GM12873 (cell line): ENCODE measurements around the gene HBZ.

Experiments
- CTCF ChIP-seq: IDR thresholded peaks from 2 replicates; pipeline ENCODE4 v1.5.1; 2012; ENCODE audit warnings: low read depth, mild to moderate bottlenecking, moderate library complexity, low read length, control low read depth; ENCODE audit not compliant: insufficient read depth; ENCODE audit errors: missing control alignments

Gene HBZ

DNA sequence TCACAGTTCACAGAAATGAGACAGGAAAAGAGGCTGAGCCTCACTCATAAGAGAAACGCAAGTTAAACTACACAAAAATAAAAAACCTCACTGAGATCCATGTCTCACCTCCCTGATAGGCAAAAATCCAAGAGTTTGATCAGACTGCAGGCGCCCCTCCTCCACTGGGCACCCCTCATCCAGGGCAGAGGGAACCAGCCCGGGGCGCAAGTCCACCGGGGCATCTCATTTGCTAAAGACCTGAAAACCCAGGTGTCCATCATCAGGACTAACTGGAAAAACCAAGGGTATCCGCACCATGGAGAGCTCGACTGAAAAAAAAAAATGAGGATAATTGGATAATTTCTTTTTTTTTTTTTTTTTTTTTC, 2.6 kb downstream of the HBZ start:
- no peak for TF ChIP-seq CTCF

DNA sequence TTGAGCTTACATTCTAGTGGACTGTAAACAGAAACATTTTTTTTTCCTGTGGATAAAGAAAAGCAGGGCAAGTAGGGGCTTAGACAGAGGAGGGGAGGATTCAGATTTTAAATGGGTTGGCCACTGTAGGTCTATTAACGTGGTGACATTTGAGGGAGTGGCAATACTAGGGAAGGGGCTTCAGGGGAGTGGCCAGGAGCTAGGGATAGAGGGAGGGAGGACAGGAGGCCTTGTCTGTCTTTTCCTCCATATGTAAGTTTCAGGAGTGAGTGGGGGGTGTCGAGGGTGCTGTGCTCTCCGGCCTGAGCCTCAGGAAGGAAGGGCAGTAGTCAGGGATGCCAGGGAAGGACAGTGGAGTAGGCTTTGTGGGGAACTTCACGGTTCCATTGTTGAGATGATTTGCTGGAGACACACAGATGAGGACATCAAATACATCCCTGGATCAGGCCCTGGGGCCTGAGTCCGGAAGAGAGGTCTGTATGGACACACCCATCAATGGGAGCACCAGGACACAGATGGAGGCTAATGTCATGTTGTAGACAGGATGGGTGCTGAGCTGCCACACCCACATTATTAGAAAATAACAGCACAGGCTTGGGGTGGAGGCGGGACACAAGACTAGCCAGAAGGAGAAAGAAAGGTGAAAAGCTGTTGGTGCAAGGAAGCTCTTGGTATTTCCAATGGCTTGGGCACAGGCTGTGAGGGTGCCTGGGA, 6.8 kb downstream of the HBZ start:
- no peak for TF ChIP-seq CTCF

- no peak for TF ChIP-seq CTCF
Measured at GRCh38 chr16:160691-161190, 8.3 kb downstream of the HBZ start.

- no peak for TF ChIP-seq CTCF
Measured at GRCh38 chr16:162271-162991, 10.0 kb downstream of the HBZ start.

- TF ChIP-seq CTCF, result no peak
Measured at GRCh38 chr16:164827-165538, 12.5 kb downstream of the HBZ start.

GRCh38 chr16:165539-166374, 13.3 kb downstream of the HBZ start, which contains the start of gene HBM:
HBM (plus strand) TSS chr16:165978; CDS start chr16:165998, 20 bp downstream.
- no peak for TF ChIP-seq CTCF
